GF-D8 (cell line): ENCODE data around the gene B4GALNT1.
"Not testable (repeated sequence)": the region's sequence is repeated elsewhere in the genome, so short reads cannot be mapped to it uniquely, and the experiment has no call there.

Source experiments
- DNase-seq: peaks from one replicate; lab custom pipeline; 2025; lab: John Stamatoyannopoulos, UW

Gene B4GALNT1

GRCh38 chr12:57632958-57633840, at the start of gene B4GALNT1:
TSS of gene B4GALNT1 (minus strand) at chr12:57633201. CDS start at chr12:57632132, 1,069 bp downstream.
- DNase-seq: peak; percentile 2

DNA sequence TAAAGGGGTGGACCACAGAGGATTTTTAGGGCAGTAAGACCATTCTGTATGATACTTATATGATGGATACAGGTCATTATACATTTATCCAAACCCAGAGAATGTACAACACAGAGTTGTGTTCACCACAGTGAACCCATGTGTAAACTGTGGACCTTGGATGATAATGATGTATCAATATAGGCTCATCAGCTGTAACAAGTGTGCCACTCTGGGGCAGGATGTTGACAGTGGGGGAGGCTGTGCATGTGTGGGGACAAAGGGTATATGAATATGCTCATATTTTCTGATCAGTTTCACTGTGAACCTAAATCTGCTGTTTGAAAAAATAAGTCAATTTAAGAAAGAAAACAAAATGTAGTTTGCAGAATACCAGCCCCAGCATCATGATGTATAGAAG, 46.7 kb upstream of the B4GALNT1 start:
- no peak for DNase-seq

- not testable (repeated sequence) for DNase-seq
Measured at GRCh38 chr12:57677947-57678346, 44.9 kb upstream of the B4GALNT1 start.

DNA sequence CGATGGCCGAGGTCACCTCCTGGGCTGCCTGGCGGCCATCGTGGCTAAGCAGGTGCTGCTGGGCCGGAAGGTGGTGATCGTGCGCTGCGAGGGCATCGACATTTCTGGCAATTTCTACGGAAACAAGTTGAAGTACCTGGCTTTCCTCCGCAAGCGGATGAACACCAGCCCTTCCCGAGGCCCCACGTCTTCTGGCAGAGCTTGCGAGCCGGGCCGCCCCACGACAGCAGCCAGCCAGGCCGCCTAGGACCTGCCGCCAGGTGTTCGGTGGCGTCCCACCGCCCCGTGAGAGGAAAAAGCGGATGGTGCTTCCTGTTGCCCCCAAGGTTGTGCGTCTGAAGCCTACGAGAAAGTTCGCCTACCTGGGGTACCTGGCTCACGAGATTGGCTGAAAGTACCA, 41.7 kb upstream of the B4GALNT1 start:
- DNase-seq: no peak

DNA sequence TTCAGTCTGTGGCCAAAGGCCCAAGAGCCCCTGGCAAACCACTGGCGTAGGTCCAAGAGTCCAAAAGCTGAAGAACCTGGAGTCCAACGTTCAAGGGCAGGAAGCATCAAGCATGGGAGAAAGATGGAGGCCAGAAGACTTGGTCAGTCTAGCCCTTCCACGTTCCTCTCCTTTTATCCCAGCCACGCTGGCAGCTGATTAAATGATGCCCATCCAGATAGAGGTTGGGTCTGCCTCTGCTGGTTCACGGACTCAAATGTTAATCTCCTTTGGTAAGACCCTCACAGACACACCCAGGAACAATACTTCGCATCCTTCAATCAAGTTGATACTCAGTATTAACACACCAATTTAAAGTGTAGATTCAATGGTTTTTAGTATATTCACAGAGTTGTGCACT, 39.8 kb upstream of the B4GALNT1 start:
- no peak for DNase-seq

- not testable (repeated sequence) for DNase-seq
Measured at GRCh38 chr12:57671811-57672210, 38.8 kb upstream of the B4GALNT1 start.

GRCh38 chr12:57669691-57670090, 36.7 kb upstream of the B4GALNT1 start:
- DNase-seq: not testable (repeated sequence)

DNA sequence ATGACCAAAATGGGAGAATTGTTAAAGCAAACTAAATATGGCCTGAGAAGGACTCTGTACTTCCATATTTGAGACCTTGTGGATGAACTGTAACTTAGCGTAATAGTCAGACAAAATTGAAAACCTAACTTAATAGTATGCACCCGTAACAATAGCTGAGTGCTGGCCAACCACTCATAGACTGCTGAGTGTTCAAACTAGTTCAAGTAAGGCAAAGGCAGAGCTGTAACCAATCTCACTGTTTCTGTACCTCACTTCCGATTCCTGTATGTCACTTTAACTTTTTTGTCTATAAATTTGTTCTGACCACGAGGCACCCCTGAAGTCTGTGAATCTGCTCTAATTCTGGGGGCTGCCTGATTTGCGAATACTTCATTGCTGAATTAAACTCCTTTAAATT, 33.9 kb upstream of the B4GALNT1 start:
- no peak for DNase-seq

- DNase-seq: not testable (repeated sequence)
Measured at GRCh38 chr12:57665066-57665820, 32.2 kb upstream of the B4GALNT1 start.

GRCh38 chr12:57661376-57661775, 28.4 kb upstream of the B4GALNT1 start:
- DNase-seq: no peak

DNA sequence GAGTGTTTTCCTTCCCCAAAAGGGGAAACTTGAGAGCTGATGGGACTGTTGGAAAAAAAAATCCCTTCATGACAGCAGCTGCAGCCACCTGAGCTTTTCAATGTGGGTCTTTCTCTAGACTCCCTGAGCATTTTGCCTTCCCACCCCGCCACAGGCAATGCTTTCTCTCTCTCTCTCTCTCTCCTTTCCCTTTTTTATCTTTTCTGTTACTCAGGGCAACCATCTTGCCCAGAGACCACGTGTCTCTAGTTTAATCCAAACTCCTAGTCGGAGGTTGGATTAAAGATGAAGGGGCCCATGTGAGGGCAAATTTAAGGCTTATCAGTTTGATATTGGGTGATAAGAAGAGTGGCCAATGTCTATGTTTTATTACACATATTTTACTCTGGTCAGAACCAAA, 25.9 kb upstream of the B4GALNT1 start:
- DNase-seq: no peak

- no peak for DNase-seq
Measured at GRCh38 chr12:57657744-57658143, 24.7 kb upstream of the B4GALNT1 start.

DNA sequence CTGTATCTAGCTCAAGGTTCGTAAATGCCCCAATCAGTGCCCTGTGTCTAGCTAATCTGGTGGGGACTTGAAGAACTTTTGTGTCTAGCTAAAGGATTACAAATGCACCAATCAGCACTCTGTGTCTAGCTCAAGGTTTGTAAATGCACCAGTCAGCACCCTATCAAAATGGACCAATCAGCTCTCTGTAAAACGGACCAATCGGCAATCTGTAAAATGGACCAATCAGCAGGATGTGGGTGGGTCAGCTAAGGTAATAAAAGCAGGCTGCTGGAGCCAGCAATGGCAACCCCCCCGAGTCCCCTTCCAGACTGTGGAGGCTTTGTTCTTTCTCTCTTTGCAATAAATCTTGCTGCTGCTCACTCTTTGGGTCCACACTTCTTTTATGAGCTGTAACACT, 23.4 kb upstream of the B4GALNT1 start:
- not testable (repeated sequence) for DNase-seq

- no peak for DNase-seq
Measured at GRCh38 chr12:57655541-57656240, 22.7 kb upstream of the B4GALNT1 start.

GRCh38 chr12:57654042-57654441, 21.0 kb upstream of the B4GALNT1 start:
- no peak for DNase-seq

GRCh38 chr12:57646659-57647049, 13.7 kb upstream of the B4GALNT1 start:
- DNase-seq: not testable (repeated sequence)

DNA sequence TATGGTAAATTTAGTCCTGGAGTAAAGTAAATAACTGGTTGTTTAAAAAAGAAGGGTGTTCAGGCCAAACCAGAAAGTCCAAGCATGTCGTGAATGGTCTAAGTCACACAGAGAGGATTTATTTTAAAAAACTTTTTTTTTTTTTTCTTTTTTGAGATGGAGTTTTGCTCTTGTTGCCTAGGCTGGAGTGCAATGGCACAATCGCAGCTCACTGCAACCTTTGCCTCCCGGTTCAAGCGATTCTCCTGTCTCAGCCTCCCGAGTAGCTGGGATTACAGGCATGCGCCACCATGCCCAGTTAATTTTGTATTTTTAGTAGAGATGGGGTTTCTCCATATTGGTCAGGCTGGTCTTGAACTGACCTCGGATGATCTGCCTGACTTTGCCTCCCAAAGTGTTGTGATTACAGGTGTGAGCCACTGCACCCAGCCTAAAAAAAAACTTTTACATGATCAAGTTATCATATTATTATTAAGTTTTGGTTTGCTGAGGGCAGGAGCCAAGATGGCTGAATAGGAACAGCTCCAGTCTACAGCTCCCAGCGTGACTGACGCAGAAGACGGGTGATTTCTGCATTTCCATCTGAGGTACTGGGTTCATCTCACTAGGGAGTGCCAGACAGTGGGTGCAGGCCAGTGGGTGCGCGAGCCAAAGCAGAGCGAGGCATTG, 13.1 kb upstream of the B4GALNT1 start:
- not testable (repeated sequence) for DNase-seq

- DNase-seq: no peak
Measured at GRCh38 chr12:57641699-57642442, 8.9 kb upstream of the B4GALNT1 start.

DNA sequence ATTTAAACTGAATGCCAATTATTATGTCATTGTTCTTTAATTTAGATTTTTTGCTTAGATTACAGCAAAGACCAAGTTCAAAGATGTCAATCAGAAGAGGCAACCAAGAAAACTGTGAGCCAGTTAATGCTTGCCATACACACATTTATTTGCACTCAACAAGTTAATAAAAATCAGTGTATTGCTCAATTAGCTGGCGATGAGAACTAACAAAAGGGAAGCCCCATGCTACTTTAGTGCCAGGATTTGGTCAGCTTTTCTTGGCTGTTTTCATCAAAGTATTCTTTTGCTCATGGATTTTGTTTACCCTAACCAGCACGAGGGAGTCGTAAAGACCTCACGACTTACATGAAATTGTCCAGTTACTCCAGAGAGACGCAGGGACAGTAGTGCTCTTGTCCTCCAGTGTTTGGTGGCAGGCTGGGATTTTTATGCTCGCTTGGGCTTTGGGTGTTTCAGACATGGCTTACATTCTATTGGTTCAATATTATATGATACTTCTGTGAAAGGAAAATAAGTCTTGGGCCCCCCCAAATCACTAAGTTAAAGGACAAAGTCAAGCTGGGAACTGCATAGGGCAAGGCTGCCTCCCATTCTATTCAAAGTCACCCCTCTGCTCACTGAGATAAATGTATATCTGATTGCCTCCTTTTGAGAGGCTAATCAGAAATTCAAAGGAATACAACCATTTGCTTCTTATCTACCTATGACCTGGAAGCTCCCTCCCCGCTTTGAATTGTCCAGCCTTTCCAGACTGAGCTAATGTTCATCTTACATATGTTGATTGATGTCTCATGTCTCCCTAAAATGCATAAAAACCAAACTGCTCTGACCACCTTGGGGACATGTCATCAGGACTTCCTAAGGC, 7.4 kb upstream of the B4GALNT1 start:
- no peak for DNase-seq

- DNase-seq: no peak
Measured at GRCh38 chr12:57638096-57638495, 5.1 kb upstream of the B4GALNT1 start.
